ENCODE data around the gene CDK19.

Gene CDK19

DNA sequence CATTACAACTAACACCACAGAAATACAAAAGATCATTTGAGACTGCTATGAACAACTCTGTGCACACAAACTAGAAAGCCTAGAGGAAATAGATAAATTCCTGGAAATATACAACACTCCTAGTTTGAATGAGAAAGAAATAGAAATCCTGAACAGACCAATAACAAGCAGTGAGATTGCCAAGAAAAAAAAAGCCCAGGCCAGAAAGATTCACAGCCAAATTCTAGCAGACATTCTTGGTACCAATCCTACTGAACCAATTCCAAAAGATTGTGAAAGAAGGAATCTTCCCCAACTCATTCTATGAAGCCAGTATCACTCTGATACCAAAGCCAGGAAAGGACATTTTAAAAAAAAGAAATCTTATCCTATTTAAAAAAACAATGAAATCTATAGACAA is 7.0 kb upstream of the CDK19 start:
- TF ChIP-seq SNAI2 (CRISPR knock-in tag; IDR thresholded peaks at IDR 0.05) (no peak), CREB5 (CRISPR knock-in tag; IDR thresholded peaks at IDR 0.05; ENCODE audit: low read depth) (no peak), PATZ1 (CRISPR knock-in tag; IDR thresholded peaks at IDR 0.05; ENCODE audit: borderline replicate concordance) (no peak), GLIS3 (CRISPR knock-in tag; IDR thresholded peaks at IDR 0.05) (no peak), ZNF8 (CRISPR knock-in tag; IDR thresholded peaks at IDR 0.05) (no peak), TCF4 (CRISPR knock-in tag; IDR thresholded peaks at IDR 0.05; ENCODE audit: borderline replicate concordance) (no peak), CSRNP3 (CRISPR knock-in tag; IDR thresholded peaks at IDR 0.05) (no peak), PPARA (CRISPR knock-in tag; IDR thresholded peaks at IDR 0.05; ENCODE audit: borderline replicate concordance) (no peak), OSR1 (CRISPR knock-in tag; IDR thresholded peaks at IDR 0.05) (no peak), ESRRG (CRISPR knock-in tag; IDR thresholded peaks at IDR 0.05) (no peak), ISL1 (CRISPR knock-in tag; IDR thresholded peaks at IDR 0.05) (no peak), ZFP3 (CRISPR knock-in tag; IDR thresholded peaks at IDR 0.05) (no peak), CSDC2 (CRISPR knock-in tag; IDR thresholded peaks at IDR 0.05) (no peak), ZNF565 (CRISPR knock-in tag; conservative IDR thresholded peaks at IDR 0.05; ENCODE audit: low read depth) (no peak), POU6F1 (CRISPR knock-in tag; IDR thresholded peaks at IDR 0.05; ENCODE audit: borderline replicate concordance, low read depth) (no peak)
- TF ChIP-seq, protein P1, sequence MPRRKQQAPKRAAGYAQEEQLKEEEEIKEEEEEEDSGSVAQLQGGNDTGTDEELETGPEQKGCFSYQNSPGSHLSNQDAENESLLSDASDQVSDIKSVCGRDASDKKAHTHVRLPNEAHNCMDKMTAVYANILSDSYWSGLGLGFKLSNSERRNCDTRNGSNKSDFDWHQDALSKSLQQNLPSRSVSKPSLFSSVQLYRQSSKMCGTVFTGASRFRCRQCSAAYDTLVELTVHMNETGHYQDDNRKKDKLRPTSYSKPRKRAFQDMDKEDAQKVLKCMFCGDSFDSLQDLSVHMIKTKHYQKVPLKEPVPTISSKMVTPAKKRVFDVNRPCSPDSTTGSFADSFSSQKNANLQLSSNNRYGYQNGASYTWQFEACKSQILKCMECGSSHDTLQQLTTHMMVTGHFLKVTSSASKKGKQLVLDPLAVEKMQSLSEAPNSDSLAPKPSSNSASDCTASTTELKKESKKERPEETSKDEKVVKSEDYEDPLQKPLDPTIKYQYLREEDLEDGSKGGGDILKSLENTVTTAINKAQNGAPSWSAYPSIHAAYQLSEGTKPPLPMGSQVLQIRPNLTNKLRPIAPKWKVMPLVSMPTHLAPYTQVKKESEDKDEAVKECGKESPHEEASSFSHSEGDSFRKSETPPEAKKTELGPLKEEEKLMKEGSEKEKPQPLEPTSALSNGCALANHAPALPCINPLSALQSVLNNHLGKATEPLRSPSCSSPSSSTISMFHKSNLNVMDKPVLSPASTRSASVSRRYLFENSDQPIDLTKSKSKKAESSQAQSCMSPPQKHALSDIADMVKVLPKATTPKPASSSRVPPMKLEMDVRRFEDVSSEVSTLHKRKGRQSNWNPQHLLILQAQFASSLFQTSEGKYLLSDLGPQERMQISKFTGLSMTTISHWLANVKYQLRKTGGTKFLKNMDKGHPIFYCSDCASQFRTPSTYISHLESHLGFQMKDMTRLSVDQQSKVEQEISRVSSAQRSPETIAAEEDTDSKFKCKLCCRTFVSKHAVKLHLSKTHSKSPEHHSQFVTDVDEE (CRISPR knock-in tag; IDR thresholded peaks at IDR 0.05): no peak
- no peak for ATAC-seq

DNA sequence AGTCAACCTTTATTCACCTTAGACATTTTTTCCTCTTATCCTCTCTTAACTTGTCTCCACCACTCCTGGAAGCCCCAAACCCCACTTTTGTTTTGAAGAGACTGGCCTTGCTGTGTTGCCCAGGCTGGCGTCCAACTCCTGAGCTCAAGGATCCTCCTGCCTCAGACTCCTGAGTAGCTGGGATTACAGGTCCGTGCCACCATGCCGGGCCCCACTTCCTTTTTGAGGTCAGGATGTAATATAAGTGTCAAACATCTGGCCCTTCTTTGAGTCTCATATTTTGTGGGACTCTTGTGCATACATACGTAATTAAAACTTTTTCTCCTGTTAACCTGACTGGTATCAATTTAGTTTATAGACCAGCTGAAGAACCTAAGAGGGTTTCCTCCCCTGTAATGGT is 1.4 kb upstream of the CDK19 start:
- no peak for ATAC-seq
- TF ChIP-seq ZFP30 (CRISPR knock-in tag; IDR thresholded peaks at IDR 0.05) (no peak), OSR1 (CRISPR knock-in tag; IDR thresholded peaks at IDR 0.05) (no peak), PPARA (CRISPR knock-in tag; IDR thresholded peaks at IDR 0.05; ENCODE audit: borderline replicate concordance) (no peak), RARB (CRISPR knock-in tag; IDR thresholded peaks at IDR 0.05) (no peak), ESRRG (CRISPR knock-in tag; IDR thresholded peaks at IDR 0.05) (no peak), ZNF70 (CRISPR knock-in tag; IDR thresholded peaks at IDR 0.05) (no peak), CSDC2 (CRISPR knock-in tag; IDR thresholded peaks at IDR 0.05) (no peak), ZNF8 (CRISPR knock-in tag; IDR thresholded peaks at IDR 0.05) (no peak), ZNF565 (CRISPR knock-in tag; conservative IDR thresholded peaks at IDR 0.05; ENCODE audit: low read depth) (no peak), TCF4 (CRISPR knock-in tag; IDR thresholded peaks at IDR 0.05; ENCODE audit: borderline replicate concordance) (no peak), ARNTL (CRISPR knock-in tag; IDR thresholded peaks at IDR 0.05; ENCODE audit: borderline replicate concordance, low read depth) (no peak)
- TF ChIP-seq, protein P1 (CRISPR knock-in tag; IDR thresholded peaks at IDR 0.05): no peak
